NCI-H2029 (cell line): Measurements from ENCODE around the gene ZBTB24.
"Not testable (repeated sequence)": the region's sequence is repeated elsewhere in the genome, so short reads cannot be mapped to it uniquely, and the experiment has no call there.

Source experiments
- DNase-seq: peaks from one replicate; lab custom pipeline; 2025; lab: John Stamatoyannopoulos, UW

Gene ZBTB24

GRCh38 chr6:109469591-109470189, 13.3 kb downstream of the ZBTB24 start:
- DNase-seq, result no peak

GRCh38 chr6:109467696-109468095, 15.3 kb downstream of the ZBTB24 start:
- DNase-seq, result no peak

GRCh38 chr6:109466212-109466923, 16.7 kb downstream of the ZBTB24 start:
- no peak for DNase-seq

GRCh38 chr6:109465772-109466171, 17.2 kb downstream of the ZBTB24 start:
- peak; percentile 99 for DNase-seq

- no peak for DNase-seq
Measured at GRCh38 chr6:109461733-109462526, 21.1 kb downstream of the ZBTB24 start.

GRCh38 chr6:109461205-109461604, 21.8 kb downstream of the ZBTB24 start:
- not testable (repeated sequence) for DNase-seq

- no peak for DNase-seq
Measured at GRCh38 chr6:109460161-109460829, 22.7 kb downstream of the ZBTB24 start.

GRCh38 chr6:109458774-109459531, 24.1 kb downstream of the ZBTB24 start:
- no peak for DNase-seq

- DNase-seq, result no peak
Measured at GRCh38 chr6:109457562-109457996, 25.4 kb downstream of the ZBTB24 start.

GRCh38 chr6:109456710-109457561, 26.1 kb downstream of the ZBTB24 start:
- no peak for DNase-seq

- DNase-seq, result peak; percentile 44
Measured at GRCh38 chr6:109456111-109456583, 26.9 kb downstream of the ZBTB24 start.

- DNase-seq, result peak; percentile 70
Measured at GRCh38 chr6:109455437-109456110, 27.4 kb downstream of the ZBTB24 start, which contains the start of gene MICAL1. Gene MICAL1, minus strand, starts transcription at chr6:109455772. Its CDS starts 1,576 bp downstream, at chr6:109454196.

- no peak for DNase-seq
Measured at GRCh38 chr6:109454496-109455436, 28.3 kb downstream of the ZBTB24 start.

GRCh38 chr6:109453594-109454495, 29.2 kb downstream of the ZBTB24 start:
- no peak for DNase-seq

- DNase-seq, result no peak
Measured at GRCh38 chr6:109453156-109453555, 29.9 kb downstream of the ZBTB24 start.

GRCh38 chr6:109452181-109452580, 30.8 kb downstream of the ZBTB24 start:
- DNase-seq, result no peak

GRCh38 chr6:109451376-109451775, 31.6 kb downstream of the ZBTB24 start:
- no peak for DNase-seq

- DNase-seq, result no peak
Measured at GRCh38 chr6:109450801-109451200, 32.2 kb downstream of the ZBTB24 start.
